Kidney epithelial cell (primary cell): Measurements from ENCODE around the gene TECPR2. TPM values are rescaled to one million over a fixed set of nuclear protein-coding genes. Genes with fewer than 3 reads are reported as not detected.

Experiments used
- DNase-seq: peaks from one replicate; pipeline ENCODE4 v3.0.0-alpha.2; 2010; ENCODE audit warnings: low read depth
- H3K27me3 ChIP-seq: 2 replicates; pipeline ENCODE4 v1.6.0; 2011; ENCODE audit warnings: low read length; ENCODE audit not compliant: control insufficient read depth, insufficient read depth
- H3K36me3 ChIP-seq: 2 replicates; pipeline ENCODE4 v1.5.1; 2011; ENCODE audit warnings: low read length; ENCODE audit not compliant: control insufficient read depth, insufficient read depth
- H3K4me3 ChIP-seq: 2 replicates; pipeline ENCODE4 v1.5.1; 2011; ENCODE audit warnings: low read depth, mild to moderate bottlenecking, control low read depth, low read length
- CTCF ChIP-seq: IDR thresholded peaks from 2 replicates; pipeline ENCODE4 v1.5.1; 2011; ENCODE audit warnings: mild to moderate bottlenecking, moderate library complexity, low read length, control low read depth, inconsistent platforms; ENCODE audit not compliant: insufficient read depth, poor library complexity, severe bottlenecking
- total RNA-seq: library from RNA; depleted of rRNA; stranded (reverse); fragments of >200 nt; gene quantifications from 2 replicates; pipeline ENCODE4 v1.2.3, GENCODE V29; 2015

Gene TECPR2
- total RNA-seq, 1 donor from 2014 or later = 16.6 TPM

- TF ChIP-seq CTCF = no peak
- H3K36me3 ChIP-seq = peaks cover 1% of the 10 kb centered on the region
- H3K4me3 ChIP-seq = no peak overlapping the region
- no peak for DNase-seq
- H3K27me3 ChIP-seq = no peaks in the 10 kb centered on the region
These were observed 101.3 kb downstream of the TECPR2 start for GRCh38 chr14:102464006-102464405.

- no peak for DNase-seq
- Histone ChIP-seq H3K4me3 (no peak overlapping the region), H3K27me3 (no peaks in the 10 kb centered on the region), H3K36me3 (peaks cover 1% of the 10 kb centered on the region)
- no peak for TF ChIP-seq CTCF
These were observed 102.2 kb downstream of the TECPR2 start for GRCh38 chr14:102464846-102465341.

GRCh38 chr14:102469261-102469660, 106.5 kb downstream of the TECPR2 start:
- Histone ChIP-seq H3K27me3 (no peaks in the 10 kb centered on the region), H3K4me3 (no peak overlapping the region), H3K36me3 (peaks cover 1% of the 10 kb centered on the region)
- DNase-seq = no peak
- TF ChIP-seq CTCF = no peak

- no peak for TF ChIP-seq CTCF
- Histone ChIP-seq H3K27me3 (no peaks in the 10 kb centered on the region), H3K4me3 (no peak overlapping the region), H3K36me3 (no peaks in the 10 kb centered on the region)
- no peak for DNase-seq
These were observed 109.4 kb downstream of the TECPR2 start for GRCh38 chr14:102471921-102472790.

- no peaks in the 10 kb centered on the region for H3K27me3 ChIP-seq
- no peak overlapping the region for H3K4me3 ChIP-seq
- H3K36me3 ChIP-seq = no peaks in the 10 kb centered on the region
- DNase-seq = no peak
- TF ChIP-seq CTCF = no peak
These were observed 110.0 kb downstream of the TECPR2 start for GRCh38 chr14:102472791-102473150.

GRCh38 chr14:102473559-102473958, 110.8 kb downstream of the TECPR2 start:
- no peak for DNase-seq
- Histone ChIP-seq H3K36me3 (no peaks in the 10 kb centered on the region), H3K4me3 (no peak overlapping the region), H3K27me3 (no peaks in the 10 kb centered on the region)
- no peak for TF ChIP-seq CTCF
